Mesendoderm (in vitro differentiated cells): Measurements from ENCODE around the gene CNTN4.

Experiments
- DNase-seq: peaks from one replicate; pipeline ENCODE4 v3.0.0; 2013
- H2AK5ac ChIP-seq: 2 replicates; pipeline ENCODE4 v1.6.1; 2013; ENCODE audit warnings: low read length, inconsistent platforms
- H2BK120ac ChIP-seq: 2 replicates; pipeline ENCODE4 v1.6.1; 2013; ENCODE audit warnings: low read depth, mild to moderate bottlenecking, low read length, moderate library complexity, mixed read lengths
- H2BK15ac ChIP-seq: replicated peaks from 2 replicates; pipeline ENCODE4 v1.6.1; 2013; ENCODE audit warnings: low read depth, mild to moderate bottlenecking, moderate library complexity
- H2BK5ac ChIP-seq: 2 replicates; pipeline ENCODE4 v1.6.1; 2013; ENCODE audit warnings: low read length, inconsistent platforms
- H3K18ac ChIP-seq: 2 replicates; pipeline ENCODE4 v1.6.1; 2013; ENCODE audit warnings: mild to moderate bottlenecking, low read length, mixed read lengths
- H3K23ac ChIP-seq: one replicate; pipeline ENCODE4 v1.6.1; 2013; ENCODE audit warnings: low read length
- H3K27ac ChIP-seq: 2 replicates; pipeline ENCODE4 v1.5.1; 2013; ENCODE audit warnings: low read depth, mild to moderate bottlenecking, inconsistent platforms, low read length, moderate library complexity
- H3K27me3 ChIP-seq: 2 replicates; pipeline ENCODE4 v1.6.1; 2013; ENCODE audit warnings: low read length, control low read depth, mild to moderate bottlenecking, inconsistent platforms; ENCODE audit not compliant: insufficient read depth, poor library complexity
- H3K36me3 ChIP-seq: 2 replicates; pipeline ENCODE4 v1.6.1; 2013; ENCODE audit warnings: low read length, inconsistent platforms; ENCODE audit not compliant: control insufficient read depth, insufficient read depth
- H3K4ac ChIP-seq: one replicate; pipeline ENCODE4 v1.6.1; 2013; ENCODE audit warnings: low read depth, mild to moderate bottlenecking, low read length, moderate library complexity
- H3K4me1 ChIP-seq: 2 replicates; pipeline ENCODE4 v1.6.1; 2013; ENCODE audit warnings: low read depth, low read length, inconsistent platforms; ENCODE audit not compliant: control insufficient read depth
- H3K4me2 ChIP-seq: 2 replicates; pipeline ENCODE4 v1.6.1; 2013; ENCODE audit warnings: low read length
- H3K4me3 ChIP-seq: 2 replicates; pipeline ENCODE4 v1.5.1; 2013; ENCODE audit warnings: mild to moderate bottlenecking, low read length
- H3K56ac ChIP-seq: one replicate; pipeline ENCODE4 v1.6.1; 2013; ENCODE audit warnings: low read length
- H3K79me1 ChIP-seq: 2 replicates; pipeline ENCODE4 v1.6.1; 2013; ENCODE audit warnings: low read length, inconsistent platforms
- H3K79me2 ChIP-seq: 2 replicates; pipeline ENCODE4 v1.6.1; 2013; ENCODE audit warnings: mild to moderate bottlenecking, low read length; ENCODE audit not compliant: control insufficient read depth, insufficient read depth
- H3K9ac ChIP-seq: 2 replicates; pipeline ENCODE4 v1.6.1; 2013; ENCODE audit warnings: low read length, inconsistent platforms
- H4K5ac ChIP-seq: one replicate; pipeline ENCODE4 v1.6.1; 2013; ENCODE audit warnings: low read length
- H4K8ac ChIP-seq: one replicate; pipeline ENCODE4 v1.6.1; 2013; ENCODE audit warnings: low read depth, mild to moderate bottlenecking, control low read depth, low read length, moderate library complexity
- WGBS: extraction: QIAGEN DNeasy Blood & Tissue Kit; methylation state at CpG from one replicate; pipeline ENCODE4 v1.1.7; 2013; ENCODE audit warnings: low lambda C conversion rate, missing lambda C conversion rate; ENCODE audit not compliant: insufficient coverage; ENCODE audit errors: extremely low coverage; 5-methylcytosine and 5-hydroxymethylcytosine counted together

Gene CNTN4

DNA sequence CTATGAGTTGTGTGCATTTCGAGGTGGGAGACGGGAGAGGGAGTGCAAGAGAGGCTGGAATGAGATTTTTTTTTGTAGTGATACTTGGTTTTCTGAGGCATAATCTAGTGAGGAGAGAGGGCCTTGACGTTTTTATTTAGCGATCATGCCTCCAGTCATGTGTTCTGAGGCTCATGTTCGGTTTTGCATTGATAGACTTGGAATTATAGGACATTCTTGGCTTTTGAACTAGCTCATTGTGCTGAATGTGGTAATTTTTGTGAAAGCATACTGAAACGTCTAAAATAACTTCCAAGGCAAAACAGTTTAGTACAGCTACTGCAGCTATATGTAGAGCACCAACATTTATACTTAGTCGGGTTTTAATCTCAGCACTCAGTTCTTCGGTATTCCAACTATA, 408.1 kb downstream of the CNTN4 start:
- no peak for DNase-seq

DNA sequence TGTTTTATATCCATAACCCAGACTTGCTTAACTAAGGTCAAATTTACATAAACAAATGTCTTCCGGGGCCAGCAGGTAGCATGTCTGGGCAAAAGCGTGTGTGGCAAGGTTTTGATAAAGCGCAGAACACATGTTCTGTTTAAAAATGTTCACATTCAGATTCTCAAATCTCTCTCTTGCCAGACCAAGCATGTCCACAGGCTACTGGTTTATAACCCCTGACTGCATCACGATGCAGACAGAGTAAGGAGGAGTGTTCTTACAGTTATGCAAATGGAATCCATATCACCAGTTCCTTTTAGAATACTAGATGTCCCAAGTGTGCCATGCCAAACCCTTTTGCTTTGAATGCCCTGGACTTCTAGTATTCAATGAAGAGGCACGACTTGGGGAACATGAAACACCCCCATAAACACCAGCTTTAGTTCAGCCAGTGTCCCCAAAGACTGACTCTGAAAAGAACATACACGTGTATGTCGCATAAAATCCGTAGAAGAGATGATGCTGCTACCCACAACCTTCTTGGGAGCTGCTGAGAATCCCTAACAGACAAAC, 412.0 kb downstream of the CNTN4 start:
- no peak overlapping the region for H2BK120ac ChIP-seq
- no peak overlapping the region for H3K27ac ChIP-seq

More for the DNA sequence above, 408.1 kb downstream of the CNTN4 start:
- H3K4me3 ChIP-seq: no peak overlapping the region
- no peak overlapping the region for H2BK120ac ChIP-seq
- H3K36me3 ChIP-seq: no peaks in the 10 kb centered on the region
- no peak overlapping the region for H3K23ac ChIP-seq
- no peak overlapping the region for H3K27ac ChIP-seq
- no peak overlapping the region for H4K8ac ChIP-seq
- no peak overlapping the region for H3K18ac ChIP-seq
- H3K56ac ChIP-seq: no peak overlapping the region
- no peak overlapping the region for H3K4me2 ChIP-seq
- no peaks in the 10 kb centered on the region for H3K4me1 ChIP-seq
- H3K79me1 ChIP-seq: no peaks in the 10 kb centered on the region
- no peaks in the 10 kb centered on the region for H3K79me2 ChIP-seq
- H3K4ac ChIP-seq: no peak overlapping the region
- no CpG with 5 or more reads among the region's 8 CpGs for WGBS
- no peaks in the 10 kb centered on the region for H3K27me3 ChIP-seq
- no peak overlapping the region for H2BK15ac ChIP-seq
- H4K5ac ChIP-seq: no peak overlapping the region
- H2AK5ac ChIP-seq: no peak overlapping the region
- no peak overlapping the region for H2BK5ac ChIP-seq
- H3K9ac ChIP-seq: no peak overlapping the region

DNA sequence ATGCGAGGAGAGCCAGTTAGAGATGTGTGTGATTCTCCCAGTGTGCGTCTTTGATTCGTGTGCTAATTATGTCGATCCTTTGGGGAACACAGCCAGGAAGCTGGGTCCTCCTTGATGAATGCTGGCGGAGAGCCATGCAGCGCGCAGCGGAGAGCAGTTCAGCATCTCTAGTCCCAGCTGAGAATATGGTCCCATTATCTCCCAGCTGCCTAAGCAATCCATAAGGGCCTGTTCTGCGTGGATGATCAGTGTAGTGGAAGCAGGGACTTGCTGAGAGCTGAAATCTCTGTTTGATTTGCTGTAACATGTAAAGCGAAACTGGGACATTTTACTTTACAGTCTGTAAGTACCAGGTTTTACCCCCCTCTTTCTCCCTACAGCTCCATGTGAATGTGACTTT, 412.7 kb downstream of the CNTN4 start:
- H2BK5ac ChIP-seq: no peak overlapping the region
- no CpG with 5 or more reads among the region's 10 CpGs for WGBS
- no peak overlapping the region for H3K4ac ChIP-seq
- H2BK120ac ChIP-seq: no peak overlapping the region
- H2AK5ac ChIP-seq: no peak overlapping the region
- DNase-seq: no peak
- no peak overlapping the region for H3K4me2 ChIP-seq
- no peak overlapping the region for H3K18ac ChIP-seq
- H4K8ac ChIP-seq: no peak overlapping the region
- no peak overlapping the region for H4K5ac ChIP-seq
- H3K4me1 ChIP-seq: no peaks in the 10 kb centered on the region
- no peak overlapping the region for H2BK15ac ChIP-seq
- H3K27ac ChIP-seq: no peak overlapping the region
- H3K56ac ChIP-seq: no peak overlapping the region
- no peaks in the 10 kb centered on the region for H3K27me3 ChIP-seq
- H3K79me2 ChIP-seq: no peaks in the 10 kb centered on the region
- H3K23ac ChIP-seq: no peak overlapping the region
- H3K36me3 ChIP-seq: no peaks in the 10 kb centered on the region
- H3K9ac ChIP-seq: no peak overlapping the region
- H3K79me1 ChIP-seq: no peaks in the 10 kb centered on the region
- H3K4me3 ChIP-seq: no peak overlapping the region

More for the DNA sequence above, 412.0 kb downstream of the CNTN4 start:
- Histone ChIP-seq H3K79me2 (no peaks in the 10 kb centered on the region), H3K56ac (no peak overlapping the region), H2BK5ac (no peak overlapping the region), H3K4me1 (no peaks in the 10 kb centered on the region), H4K8ac (no peak overlapping the region), H3K27me3 (no peaks in the 10 kb centered on the region), H2AK5ac (no peak overlapping the region), H3K79me1 (no peaks in the 10 kb centered on the region), H2BK15ac (no peak overlapping the region), H4K5ac (no peak overlapping the region), H3K4me3 (no peak overlapping the region), H3K36me3 (no peaks in the 10 kb centered on the region), H3K18ac (no peak overlapping the region), H3K4me2 (no peak overlapping the region), H3K9ac (no peak overlapping the region), H3K4ac (no peak overlapping the region), H3K23ac (no peak overlapping the region)
- no peak for DNase-seq
- no CpG with 5 or more reads among the region's 8 CpGs for WGBS

DNA sequence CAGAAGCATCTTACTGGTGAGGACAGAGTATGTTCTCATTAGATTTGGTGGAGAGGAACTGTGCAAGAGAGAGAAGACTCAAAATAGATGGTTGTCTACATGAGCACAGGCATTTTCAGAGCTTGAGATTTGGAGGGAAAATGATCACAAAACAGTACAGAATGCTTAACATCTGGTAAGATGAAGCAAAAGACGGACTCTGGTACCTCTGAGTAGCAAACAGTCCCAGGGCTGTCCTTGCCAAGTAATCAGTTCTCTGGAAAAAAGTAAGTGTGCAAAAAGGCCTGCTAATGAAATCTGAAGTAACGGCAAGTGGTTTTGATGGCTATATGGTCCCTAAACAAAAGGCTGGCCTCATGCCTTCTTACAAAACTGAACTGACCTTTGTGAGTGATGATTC, 414.2 kb downstream of the CNTN4 start:
- no peak overlapping the region for H3K4me3 ChIP-seq

DNA sequence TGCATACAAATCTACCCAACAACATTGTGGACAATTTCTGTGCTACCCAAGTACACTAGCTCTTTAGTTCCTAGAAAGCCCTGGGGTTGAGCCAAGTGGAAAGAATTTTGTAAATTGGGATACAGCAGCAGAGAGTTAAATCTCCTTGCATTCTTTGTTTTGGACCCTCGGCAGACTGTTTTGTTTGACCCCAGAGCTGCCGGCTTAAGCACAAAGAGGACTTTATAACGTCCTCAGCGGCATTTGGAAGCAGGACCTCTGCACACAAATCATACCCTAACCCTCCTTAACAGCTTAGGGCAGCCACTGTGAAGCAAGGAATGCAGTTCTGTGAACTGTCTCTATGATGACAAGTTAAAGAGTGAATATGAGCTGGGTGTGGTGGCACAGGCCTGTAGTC, 415.3 kb downstream of the CNTN4 start:
- no CpG with 5 or more reads among the region's 4 CpGs for WGBS
- Histone ChIP-seq H3K79me2 (no peaks in the 10 kb centered on the region), H4K8ac (no peak overlapping the region), H3K27ac (no peak overlapping the region), H3K9ac (no peak overlapping the region), H2BK120ac (no peak overlapping the region), H3K4me1 (no peaks in the 10 kb centered on the region), H3K79me1 (no peaks in the 10 kb centered on the region), H3K18ac (no peak overlapping the region), H3K4me2 (no peak overlapping the region), H3K27me3 (no peaks in the 10 kb centered on the region), H3K56ac (no peak overlapping the region), H3K4ac (no peak overlapping the region), H2BK5ac (no peak overlapping the region), H4K5ac (no peak overlapping the region), H2BK15ac (no peak overlapping the region), H3K23ac (no peak overlapping the region), H3K4me3 (no peak overlapping the region), H3K36me3 (no peaks in the 10 kb centered on the region), H2AK5ac (no peak overlapping the region)
- DNase-seq: peak; percentile 11

More for the DNA sequence above, 414.2 kb downstream of the CNTN4 start:
- DNase-seq: no peak
- Histone ChIP-seq H3K27me3 (no peaks in the 10 kb centered on the region), H3K4me2 (no peak overlapping the region), H2BK15ac (no peak overlapping the region), H2BK120ac (no peak overlapping the region), H3K56ac (no peak overlapping the region), H3K23ac (no peak overlapping the region), H3K4ac (no peak overlapping the region), H3K18ac (no peak overlapping the region), H3K27ac (no peak overlapping the region), H2AK5ac (no peak overlapping the region), H3K36me3 (no peaks in the 10 kb centered on the region), H4K8ac (no peak overlapping the region), H3K9ac (no peak overlapping the region), H3K4me1 (no peaks in the 10 kb centered on the region), H3K79me2 (no peaks in the 10 kb centered on the region), H3K79me1 (no peaks in the 10 kb centered on the region), H4K5ac (no peak overlapping the region), H2BK5ac (no peak overlapping the region)
- WGBS: no CpG with 5 or more reads among the region's 2 CpGs

DNA sequence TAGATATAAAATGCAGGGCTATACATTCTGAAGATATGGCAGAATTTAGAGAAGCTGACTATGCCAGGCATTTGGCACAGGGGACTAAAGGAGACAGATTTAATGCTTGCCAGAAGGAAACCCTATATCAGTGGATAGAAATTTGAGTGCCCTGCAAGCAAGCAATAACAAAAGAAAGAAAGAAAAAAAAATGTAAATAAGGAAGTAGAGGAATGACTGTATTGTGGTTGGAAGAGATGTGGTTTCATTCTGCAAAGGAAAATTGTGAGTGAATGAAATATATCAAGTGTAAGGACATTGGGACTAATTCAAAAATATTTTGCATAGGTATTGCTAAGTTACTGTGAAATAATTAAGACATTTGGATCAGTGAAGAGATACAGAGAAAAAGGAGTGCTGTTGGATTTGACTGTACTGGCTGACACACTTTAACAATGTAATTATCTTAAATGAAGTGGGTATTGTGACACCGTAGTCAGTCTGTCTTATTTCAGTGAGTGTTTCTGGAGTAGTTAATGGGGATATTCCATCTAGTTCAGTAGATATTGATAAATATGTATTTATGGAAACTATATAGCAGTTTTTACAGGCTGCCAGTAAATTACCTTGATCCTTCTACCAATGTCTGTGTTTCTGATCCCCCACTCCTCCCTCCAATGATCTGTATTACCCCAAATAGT, 418.2 kb downstream of the CNTN4 start:
- Histone ChIP-seq H2BK120ac (no peak overlapping the region), H3K79me1 (no peaks in the 10 kb centered on the region), H3K4me1 (no peaks in the 10 kb centered on the region), H3K23ac (no peak overlapping the region), H4K5ac (no peak overlapping the region), H3K18ac (no peak overlapping the region), H3K4me3 (no peak overlapping the region), H3K79me2 (no peaks in the 10 kb centered on the region), H3K4me2 (no peak overlapping the region), H4K8ac (no peak overlapping the region), H3K27ac (no peak overlapping the region), H3K27me3 (no peaks in the 10 kb centered on the region), H3K9ac (no peak overlapping the region), H3K36me3 (no peaks in the 10 kb centered on the region), H2AK5ac (no peak overlapping the region), H3K4ac (no peak overlapping the region), H2BK15ac (no peak overlapping the region), H2BK5ac (no peak overlapping the region), H3K56ac (no peak overlapping the region)
- no peak for DNase-seq
- no CpG with 5 or more reads among the region's 1 CpG for WGBS
